Measurements from ENCODE around the gene COL6A1. TPM values are rescaled to one million over a fixed set of nuclear protein-coding genes. Genes with fewer than 3 reads are reported as not detected.

Gene COL6A1
- total RNA-seq, 1 donor from 2014 or later = 137 TPM

Other genes with a start within 250 kb of the COL6A1 start
- 32.0 and 38.6 TPM in 2 replicates for gene COL6A2, start 116.3 kb downstream of the COL6A1 start, total RNA-seq
- gene FTCD, start 173.8 kb downstream of the COL6A1 start, total RNA-seq = 48.4 and 49.3 TPM in 2 replicates
- 31.4 and 32.8 TPM in 2 replicates for gene SPATC1L, start 202.7 kb downstream of the COL6A1 start, total RNA-seq
- 145 and 147 TPM in 2 replicates for gene LSS, start 247.0 kb downstream of the COL6A1 start, total RNA-seq